HG03521 (cell line): ENCODE results near the gene SPATA33.
"Not testable (repeated sequence)": the region's sequence is repeated elsewhere in the genome, so short reads cannot be mapped to it uniquely, and the experiment has no call there.

ENCODE experiments used
- ATAC-seq: cut with Tn5 transposase; IDR thresholded peaks from one replicate; pipeline ENCODE4 v1.9.1; 2021; ENCODE audit warnings: mild to moderate bottlenecking, moderate library complexity; ENCODE audit not compliant: unreplicated experiment

Gene SPATA33

GRCh38 chr16:89624777-89625761 lies 32.6 kb upstream of the SPATA33 start:
- no peak for ATAC-seq

- ATAC-seq, result no peak
Observed at GRCh38 chr16:89629827-89630610, 27.6 kb upstream of the SPATA33 start.

- ATAC-seq, result no peak
Observed at GRCh38 chr16:89633064-89633631, 24.5 kb upstream of the SPATA33 start.

GRCh38 chr16:89634463-89635385 lies 22.9 kb upstream of the SPATA33 start:
- not testable (repeated sequence) for ATAC-seq

GRCh38 chr16:89636663-89637062 lies 21.0 kb upstream of the SPATA33 start:
- ATAC-seq, result no peak

GRCh38 chr16:89637379-89637778 lies 20.3 kb upstream of the SPATA33 start:
- ATAC-seq, result no peak

GRCh38 chr16:89638455-89638854 lies 19.2 kb upstream of the SPATA33 start:
- ATAC-seq, result no peak

- no peak for ATAC-seq
Observed at GRCh38 chr16:89639385-89639784, 18.3 kb upstream of the SPATA33 start.

- ATAC-seq, result no peak
Observed at GRCh38 chr16:89641458-89642119, 16.0 kb upstream of the SPATA33 start.

GRCh38 chr16:89642574-89642973 lies 15.1 kb upstream of the SPATA33 start:
- no peak for ATAC-seq

- no peak for ATAC-seq
Observed at GRCh38 chr16:89643769-89644300, 13.8 kb upstream of the SPATA33 start.

- no peak for ATAC-seq
Observed at GRCh38 chr16:89645122-89645521, 12.5 kb upstream of the SPATA33 start.

GRCh38 chr16:89646270-89646669 lies 11.4 kb upstream of the SPATA33 start:
- no peak for ATAC-seq

GRCh38 chr16:89646906-89647305 lies 10.7 kb upstream of the SPATA33 start:
- ATAC-seq, result no peak

GRCh38 chr16:89651584-89651983 lies 6.1 kb upstream of the SPATA33 start:
- ATAC-seq, result no peak

GRCh38 chr16:89653656-89654295 lies 3.9 kb upstream of the SPATA33 start:
- no peak for ATAC-seq

- ATAC-seq, result no peak
Observed at GRCh38 chr16:89655062-89655643, 2.5 kb upstream of the SPATA33 start.

GRCh38 chr16:89656435-89657121 lies 1.1 kb upstream of the SPATA33 start:
- ATAC-seq, result no peak
